Skin epidermis (tissue), 12 donors: Measurements from ENCODE around the gene RASA3.
"Not testable (repeated sequence)": the region's sequence is repeated elsewhere in the genome, so short reads cannot be mapped to it uniquely, and the experiment has no call there.

Experiments used
- H3K27ac ChIP-seq, 21 experiments: fragments of 200-600 bp; sonication (generic) in 11 of 21; one replicate each; pipeline ENCODE4 v1.5.0; 2020; ENCODE audit warnings: mild to moderate bottlenecking in 3 of 21, inconsistent platforms in 2 of 21, moderate library complexity in 2 of 21
- H3K4me3 ChIP-seq, 7 experiments: fragments of 200-600 bp; sonication (generic) in 2 of 7; one replicate each; pipeline ENCODE4 v1.5.0; 2020; ENCODE audit warnings: inconsistent platforms in 2 of 7, mild to moderate bottlenecking in 2 of 7, moderate library complexity in 1 of 7

The RASA3 gene

DNA sequence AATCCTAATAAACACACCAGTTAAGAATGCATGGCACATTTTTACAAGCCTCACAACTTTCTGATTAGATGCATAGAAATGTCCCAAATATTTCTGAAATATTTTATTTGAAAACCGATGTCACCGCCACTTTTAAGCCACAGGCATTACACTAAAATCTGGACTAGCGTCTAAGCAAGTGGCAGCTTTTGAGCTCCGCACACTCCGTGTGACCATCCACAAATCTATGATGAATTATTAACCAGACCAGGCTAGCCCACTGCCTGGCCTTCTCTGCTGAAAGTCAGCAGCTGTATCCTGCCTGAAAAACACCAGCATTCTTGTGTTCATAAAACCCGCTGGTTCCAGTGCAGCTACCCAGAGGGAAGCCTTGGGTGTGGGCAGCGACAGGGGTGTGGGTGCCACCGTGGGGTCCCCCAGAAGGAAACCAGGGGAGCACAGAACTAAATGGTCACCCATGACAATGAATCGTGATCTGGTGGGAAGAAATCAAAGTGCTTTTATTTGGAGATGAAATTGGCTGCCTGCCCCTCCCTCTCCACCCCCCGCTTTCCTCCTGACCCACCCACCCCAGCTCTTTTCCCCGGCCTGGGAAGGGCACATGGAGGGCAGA lies 13.8 kb downstream of the RASA3 start:
- H3K4me3 ChIP-seq: no peak overlapping the region
- peak overlapping the region in 18 of 21 experiments; percentile 8 to 86 (median 67) for H3K27ac ChIP-seq

DNA sequence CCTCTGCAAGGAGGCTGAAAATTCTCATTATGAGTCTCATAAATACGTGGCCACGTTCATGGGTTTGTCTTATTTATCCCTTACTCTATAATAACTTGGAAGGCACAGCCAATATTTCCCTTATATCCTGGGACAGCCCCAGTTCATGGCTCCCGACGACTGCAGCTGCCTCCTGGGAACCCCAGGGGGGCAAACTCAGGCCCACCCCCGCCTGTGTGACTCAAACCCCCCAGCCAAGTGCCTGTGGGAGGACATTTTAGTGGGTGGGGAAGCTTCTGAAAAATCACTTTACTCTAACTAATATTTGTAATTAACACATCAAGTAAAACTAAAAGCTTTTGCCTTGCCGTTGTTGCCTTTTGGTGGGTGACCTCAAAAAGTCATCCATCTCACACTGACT lies 14.3 kb downstream of the RASA3 start:
- no peak overlapping the region for H3K4me3 ChIP-seq
- H3K27ac ChIP-seq: peak overlapping the region in 12 of 21 experiments; percentile 43 to 86 (median 65)

DNA sequence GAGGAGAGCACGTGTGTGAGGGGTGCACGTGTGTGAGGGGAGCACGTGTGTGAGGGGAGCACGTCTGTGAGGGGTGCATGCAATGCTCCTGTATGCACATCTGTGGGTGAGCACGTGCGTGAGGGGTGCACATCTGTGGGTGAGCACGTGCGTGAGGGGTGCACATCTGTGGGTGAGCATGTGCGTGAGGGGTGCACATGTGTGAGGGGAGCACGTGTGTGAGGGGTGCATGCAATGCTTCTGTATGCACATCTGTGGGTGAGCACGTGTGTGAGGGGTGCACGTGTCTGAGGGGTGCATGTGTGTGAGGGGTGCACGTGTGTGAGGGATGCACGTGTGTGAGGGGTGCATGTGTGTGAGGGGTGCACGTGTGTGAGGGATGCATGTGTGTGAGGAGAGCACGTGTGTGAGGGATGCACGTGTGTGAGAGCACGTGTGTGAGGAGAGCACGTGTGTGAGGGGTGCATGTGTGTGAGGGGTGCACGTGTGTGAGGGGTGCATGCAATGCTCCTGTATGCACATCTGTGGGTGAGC lies 15.0 kb downstream of the RASA3 start:
- not testable (repeated sequence) for H3K27ac ChIP-seq, H3K4me3 ChIP-seq

DNA sequence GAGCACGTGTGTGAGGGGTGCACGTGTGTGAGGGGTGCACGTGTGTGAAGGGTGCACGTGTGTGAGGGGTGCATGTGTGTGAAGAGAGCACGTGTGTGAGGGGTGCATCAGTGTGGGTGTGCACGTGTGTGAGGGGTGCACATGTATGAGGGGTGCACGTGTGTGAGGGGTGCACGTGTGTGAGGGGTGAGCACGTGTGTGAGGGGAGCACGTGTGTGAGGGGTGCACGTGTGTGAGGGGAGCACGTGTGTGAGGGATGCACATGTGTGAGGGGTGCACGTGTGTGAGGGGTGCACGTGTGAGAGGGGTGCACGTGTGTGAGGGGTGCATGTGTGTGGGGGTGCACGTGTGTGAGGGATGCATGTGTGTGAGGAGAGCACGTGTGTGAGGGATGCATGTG lies 15.7 kb downstream of the RASA3 start:
- H3K27ac ChIP-seq: no peak overlapping the region

DNA sequence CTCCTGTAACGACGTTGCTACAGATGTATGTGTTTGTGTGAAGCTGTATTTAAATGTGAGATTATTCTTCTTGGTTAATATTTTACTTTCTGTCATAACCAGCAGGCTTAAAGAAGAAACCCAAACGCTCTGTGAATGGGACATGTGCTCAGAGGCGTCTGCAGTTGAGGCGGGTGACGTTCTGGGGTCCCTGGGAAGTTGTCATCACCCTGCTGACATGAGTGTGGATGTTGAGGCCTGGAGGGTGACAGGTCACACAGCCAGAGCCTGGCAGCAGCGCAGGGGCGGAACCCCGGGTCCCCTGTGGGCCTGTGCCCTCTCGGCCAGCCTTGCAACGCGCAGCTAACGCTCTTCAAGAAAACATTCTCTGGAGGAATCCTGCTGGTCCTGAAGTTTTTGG lies 16.6 kb downstream of the RASA3 start:
- peak overlapping the region in 10 of 21 experiments; percentile 3 to 78 (median 48) for H3K27ac ChIP-seq
- no peak overlapping the region for H3K4me3 ChIP-seq

More for the DNA sequence above, 15.7 kb downstream of the RASA3 start:
- H3K4me3 ChIP-seq: no peak overlapping the region

- Histone ChIP-seq H3K4me3 (no peak overlapping the region), H3K27ac (peak overlapping the region in 12 of 21 experiments; percentile 0 to 78 (median 46))
Measured at GRCh38 chr13:114115191-114115671, 17.2 kb downstream of the RASA3 start.

- H3K4me3 ChIP-seq: not testable (repeated sequence)
- H3K27ac ChIP-seq: peak overlapping the region in 9 of 21 experiments; percentile 0 to 78 (median 38)
Measured at GRCh38 chr13:114114666-114115065, 17.8 kb downstream of the RASA3 start.

GRCh38 chr13:114114006-114114640 lies 18.3 kb downstream of the RASA3 start:
- H3K4me3 ChIP-seq: no peak overlapping the region
- peak overlapping the region in 2 of 21 experiments; percentile 38 to 58 for H3K27ac ChIP-seq

GRCh38 chr13:114113395-114113794 lies 19.0 kb downstream of the RASA3 start:
- H3K4me3 ChIP-seq, H3K27ac ChIP-seq: not testable (repeated sequence)

- Histone ChIP-seq H3K27ac (peak overlapping the region in 3 of 21 experiments; percentile 32 to 36 (median 34)), H3K4me3 (no peak overlapping the region)
Measured at GRCh38 chr13:114112826-114113322, 19.5 kb downstream of the RASA3 start.

DNA sequence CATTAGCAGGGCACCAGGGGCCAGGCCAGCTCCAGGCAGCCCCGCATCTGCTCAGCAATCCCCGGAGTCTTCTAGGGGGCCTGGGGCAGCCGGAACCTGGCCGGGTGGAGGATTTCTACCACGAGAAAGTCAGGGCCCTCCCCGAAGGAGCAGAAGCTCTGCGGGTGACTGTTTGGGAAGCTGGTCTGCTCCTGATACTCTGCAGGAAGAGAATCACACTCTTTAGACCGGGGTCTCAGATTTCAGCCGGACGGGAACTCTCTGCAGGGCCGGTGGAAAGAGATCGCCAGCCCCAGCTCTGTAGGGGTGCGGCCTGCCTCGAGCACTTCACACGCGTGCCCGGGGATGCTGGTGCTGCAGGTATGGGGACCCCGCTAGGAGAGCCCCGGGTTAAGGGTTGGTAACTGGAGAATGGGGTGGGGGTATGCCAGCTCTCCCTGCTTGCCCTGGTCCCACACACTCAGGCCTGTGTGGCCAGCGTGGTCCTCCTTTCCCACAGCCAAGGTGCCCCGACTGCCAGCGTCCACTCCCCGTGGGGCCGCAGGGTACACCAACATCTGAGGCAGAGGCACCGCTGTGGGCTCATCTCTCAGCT lies 20.1 kb downstream of the RASA3 start:
- no peak overlapping the region for H3K4me3 ChIP-seq
- peak overlapping the region in 7 of 21 experiments; percentile 6 to 49 (median 32) for H3K27ac ChIP-seq

GRCh38 chr13:114111577-114111976 lies 20.8 kb downstream of the RASA3 start:
- Histone ChIP-seq H3K4me3 (no peak overlapping the region), H3K27ac (peak overlapping the region in 10 of 21 experiments; percentile 3 to 49 (median 26))

- peak overlapping the region in 15 of 21 experiments; percentile 9 to 82 (median 38) for H3K27ac ChIP-seq
- H3K4me3 ChIP-seq: not testable (repeated sequence)
Measured at GRCh38 chr13:114110830-114111189, 21.6 kb downstream of the RASA3 start.

DNA sequence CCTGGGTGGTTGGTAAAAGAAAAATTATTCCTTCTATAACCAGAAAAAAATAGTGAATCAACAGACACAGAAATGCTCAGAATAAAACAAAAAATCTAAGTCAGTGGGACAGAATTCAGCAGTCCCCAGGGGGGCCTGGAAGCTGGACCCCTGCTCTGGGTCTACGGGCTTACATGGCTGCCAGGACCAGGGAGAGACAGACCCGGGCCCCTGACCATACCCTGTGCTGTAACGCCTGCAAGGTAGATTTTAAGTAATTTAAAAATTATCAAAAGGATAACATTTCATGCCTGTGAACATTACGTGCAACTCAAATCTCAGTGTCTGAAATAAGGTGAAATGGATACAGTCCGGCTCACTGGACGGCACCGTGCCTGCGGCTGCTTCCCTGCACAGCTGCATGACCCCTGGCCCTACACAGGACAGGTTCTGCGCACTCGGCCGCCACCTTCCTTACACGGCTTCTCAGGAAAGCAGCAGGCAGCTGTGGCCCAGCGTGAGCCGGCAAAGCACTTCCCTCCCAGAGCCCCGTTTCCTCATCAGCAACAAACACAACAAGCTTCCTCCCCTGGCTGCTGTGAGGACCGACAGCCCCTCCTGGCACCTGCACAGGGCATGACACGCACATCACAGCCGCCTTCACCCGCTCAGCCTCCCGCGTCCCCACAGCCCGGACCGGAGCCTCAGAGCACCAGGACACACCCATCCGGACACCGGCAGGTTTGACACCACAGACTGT lies 22.2 kb downstream of the RASA3 start:
- H3K27ac ChIP-seq: peak overlapping the region in 15 of 21 experiments; percentile 0 to 82 (median 38)

GRCh38 chr13:114109641-114110041 lies 22.8 kb downstream of the RASA3 start:
- H3K4me3 ChIP-seq: no peak overlapping the region

More for the DNA sequence above, 22.2 kb downstream of the RASA3 start:
- no peak overlapping the region for H3K4me3 ChIP-seq

DNA sequence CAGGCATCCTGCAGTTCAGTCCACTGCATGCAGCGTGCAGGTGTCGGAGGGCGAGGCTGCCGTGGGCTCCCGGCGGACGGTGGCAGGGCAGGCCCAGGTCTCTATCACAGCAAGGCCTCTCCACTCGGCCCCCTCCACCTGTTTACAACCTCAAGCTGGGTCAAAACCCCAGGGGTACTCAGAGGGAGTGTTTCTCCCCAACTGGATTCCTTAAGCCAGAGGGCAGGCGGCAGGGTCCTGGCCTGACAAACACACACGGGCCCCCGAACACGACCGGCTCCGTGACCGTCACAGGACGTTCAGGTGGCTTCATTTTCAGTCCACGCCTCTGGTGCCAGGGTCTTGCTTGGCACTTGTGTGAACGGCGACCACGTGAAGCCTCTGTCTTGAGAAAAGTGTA lies 23.5 kb downstream of the RASA3 start:
- Histone ChIP-seq H3K4me3 (no peak overlapping the region), H3K27ac (peak overlapping the region in 1 of 21 experiments; percentile 82)

More at GRCh38 chr13:114109641-114110041, 22.8 kb downstream of the RASA3 start:
- H3K27ac ChIP-seq: peak overlapping the region in 5 of 21 experiments; percentile 9 to 82 (median 39)

DNA sequence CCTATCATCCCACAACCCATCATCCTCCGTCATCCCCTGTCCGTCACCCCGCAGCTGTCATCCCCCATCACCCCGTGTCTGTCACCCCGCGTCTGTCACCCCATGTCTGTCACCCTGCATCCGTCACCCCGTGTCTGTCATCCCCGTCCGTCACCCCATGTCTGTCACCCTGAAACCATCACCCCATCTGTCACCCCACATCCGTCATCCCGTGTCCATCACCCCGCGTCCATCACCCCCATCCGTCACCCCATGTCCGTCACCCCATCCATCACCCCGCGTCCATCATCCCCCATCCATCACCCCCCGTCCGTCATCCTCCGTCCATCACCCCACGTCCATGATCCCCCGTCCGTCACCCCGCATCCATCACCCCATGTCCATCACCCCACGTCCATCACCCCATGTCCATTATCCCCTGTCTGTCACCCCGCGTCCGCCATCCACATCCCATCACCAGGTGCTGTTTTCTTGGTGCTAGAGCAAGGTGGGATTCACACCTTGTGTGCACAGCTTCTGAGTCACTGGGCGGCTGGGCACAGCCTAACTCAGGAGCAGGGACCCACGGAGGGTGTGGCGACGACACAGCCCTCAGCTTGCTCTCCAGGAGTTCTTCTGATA lies 24.2 kb downstream of the RASA3 start:
- Histone ChIP-seq H3K4me3 (no peak overlapping the region), H3K27ac (no peak overlapping the region)

DNA sequence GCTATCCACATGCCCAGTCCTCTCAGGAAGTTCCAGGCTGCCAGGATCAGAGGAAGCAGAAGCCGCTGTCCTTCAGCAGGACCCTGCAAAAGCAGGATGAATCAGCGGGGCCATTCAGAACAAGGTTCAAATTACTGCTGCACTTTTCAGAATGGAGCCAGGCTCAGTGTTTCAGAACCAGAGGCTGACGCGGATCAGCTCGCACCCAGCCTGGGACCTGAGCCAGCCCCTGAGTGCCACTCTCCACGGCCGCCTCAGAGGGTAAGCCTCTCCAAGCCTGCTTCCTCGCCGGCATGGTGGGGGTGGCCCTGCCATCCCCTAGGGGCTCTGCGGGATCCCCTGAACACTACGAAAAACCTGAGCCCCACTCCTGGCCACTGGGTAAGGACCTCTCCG lies 24.7 kb downstream of the RASA3 start:
- Histone ChIP-seq H3K27ac (peak overlapping the region in 3 of 21 experiments; percentile 0 to 16 (median 12)), H3K4me3 (no peak overlapping the region)
